MM.1S (cell line): ENCODE results near the gene BTN2A1.

Experiments
- DNase-seq: peaks from one replicate; pipeline ENCODE4 v3.0.0-alpha.2; 2015
- H2AFZ ChIP-seq: fragments of 300-600 bp; sonication (generic); 2 replicates; pipeline ENCODE4 v1.6.0; 2016; ENCODE audit warnings: antibody characterized with exemption, low read length
- H3F3A ChIP-seq: fragments of 300-600 bp; sonication (generic); 2 replicates; pipeline ENCODE4 v1.6.1; 2016; ENCODE audit warnings: mild to moderate bottlenecking, antibody characterized with exemption, low read length, moderate library complexity, mixed read lengths; ENCODE audit not compliant: insufficient read depth
- H3K27ac ChIP-seq: fragments of 300-600 bp; sonication (generic); 2 replicates; pipeline ENCODE4 v1.5.1; 2016; ENCODE audit warnings: mild to moderate bottlenecking, low read length
- H3K27me3 ChIP-seq: fragments of 300-600 bp; sonication (generic); replicated peaks from 2 replicates; pipeline ENCODE4 v1.6.0; 2016; ENCODE audit warnings: low read length; ENCODE audit not compliant: insufficient read depth
- H3K36me3 ChIP-seq: fragments of 300-600 bp; sonication (generic); replicated peaks from 2 replicates; pipeline ENCODE4 v1.6.1; 2016; ENCODE audit warnings: mild to moderate bottlenecking, low read length, mixed read lengths; ENCODE audit not compliant: insufficient read depth
- H3K4me1 ChIP-seq: fragments of 300-600 bp; sonication (generic); 2 replicates; pipeline ENCODE4 v1.6.1; 2016; ENCODE audit warnings: low read length, mixed read lengths
- H3K4me2 ChIP-seq: fragments of 300-600 bp; sonication (generic); 2 replicates; pipeline ENCODE4 v1.6.0; 2016; ENCODE audit warnings: low read depth, low read length
- H3K4me3 ChIP-seq: fragments of 300-600 bp; sonication (generic); 2 replicates; pipeline ENCODE4 v1.5.1; 2016; ENCODE audit warnings: low read length, mixed read lengths
- H3K79me2 ChIP-seq: fragments of 300-600 bp; sonication (generic); 2 replicates; pipeline ENCODE4 v1.6.1; 2016; ENCODE audit warnings: mixed run types, low read length, mixed read lengths
- H3K9ac ChIP-seq: fragments of 300-600 bp; sonication (generic); 2 replicates; pipeline ENCODE4 v1.6.1; 2016; ENCODE audit warnings: low read length, mixed read lengths
- H3K9me2 ChIP-seq: fragments of 300-600 bp; sonication (generic); replicated peaks from 2 replicates; pipeline ENCODE4 v1.6.1; 2016; ENCODE audit warnings: mild to moderate bottlenecking, low read length, mixed read lengths; ENCODE audit not compliant: insufficient read depth
- H3K9me3 ChIP-seq: fragments of 300-600 bp; sonication (generic); replicated peaks from 2 replicates; pipeline ENCODE4 v1.6.1; 2016; ENCODE audit warnings: mild to moderate bottlenecking, low read length, mixed read lengths; ENCODE audit not compliant: insufficient read depth
- H4K20me1 ChIP-seq: fragments of 300-600 bp; sonication (generic); 2 replicates; pipeline ENCODE4 v1.6.1; 2016; ENCODE audit warnings: mild to moderate bottlenecking, low read length, moderate library complexity, mixed read lengths; ENCODE audit not compliant: insufficient read depth
- EZH2 ChIP-seq: fragments of 300-600 bp; sonication (generic); optimal IDR thresholded peaks from 2 replicates; pipeline ENCODE3; 2017; ENCODE audit warnings: low read depth, mild to moderate bottlenecking, antibody characterized with exemption, low read length, mixed read lengths
- EZH2phosphoT487 ChIP-seq: fragments of 300-600 bp; sonication (generic); IDR thresholded peaks from 2 replicates; pipeline ENCODE4 v1.6.1; 2018; ENCODE audit warnings: antibody characterized with exemption, low read length
- TF ChIP-seq, protein P1 (sequence below): fragments of 300-600 bp; sonication (generic); IDR thresholded peaks from 2 replicates; pipeline ENCODE4 v1.5.1; 2016; ENCODE audit warnings: antibody characterized with exemption, low read length, mixed read lengths

The BTN2A1 gene

DNA sequence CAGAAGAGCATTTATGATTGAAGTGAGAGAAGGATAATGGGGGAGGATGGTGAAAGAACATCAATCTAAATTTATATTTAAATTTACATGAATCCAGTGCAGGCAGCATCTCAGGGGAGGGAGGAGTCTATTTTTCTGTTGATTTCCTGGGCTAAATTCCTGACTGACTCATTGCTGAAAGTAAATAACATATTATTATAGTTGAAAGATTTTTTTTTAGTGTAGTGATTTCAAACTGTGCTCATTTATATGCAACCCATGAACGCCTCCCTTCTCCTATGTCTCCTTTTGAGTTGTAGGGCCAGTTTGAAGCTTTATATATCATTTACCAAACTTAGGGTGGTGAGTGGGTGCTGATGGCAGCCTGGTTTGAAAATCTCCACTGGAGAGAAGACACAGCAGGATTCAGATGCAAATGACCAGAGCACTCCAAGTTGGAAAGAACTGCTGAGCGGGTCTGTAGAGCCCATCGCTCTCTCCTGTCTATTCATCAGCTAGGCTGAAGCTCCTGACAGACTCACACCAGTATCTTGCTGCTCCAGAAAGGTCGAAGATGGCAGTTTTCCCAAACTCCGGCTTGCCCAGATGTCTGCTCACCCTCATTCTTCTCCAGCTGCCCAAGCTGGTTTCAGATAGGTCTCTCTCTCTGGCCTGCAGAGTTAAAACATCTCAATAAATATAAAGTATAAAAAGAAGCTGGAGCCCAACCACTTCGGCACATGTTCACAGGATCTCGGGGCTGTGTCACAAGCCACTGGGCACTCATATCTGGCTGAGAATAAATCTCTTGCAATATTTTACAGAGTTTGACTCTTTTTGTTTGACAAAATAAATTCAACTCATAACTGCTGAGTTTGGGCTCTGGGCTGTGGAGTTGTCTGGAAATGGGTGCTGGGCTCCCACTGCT, 18.3 kb downstream of the BTN2A1 start:
- Histone ChIP-seq H3K4me1 (peaks cover 15% of the 10 kb centered on the region), H3K9ac (no peak overlapping the region), H3K27me3 (no peaks in the 10 kb centered on the region), H3K9me3 (no peaks in the 10 kb centered on the region), H3K79me2 (no peaks in the 10 kb centered on the region), H2AFZ (no peak overlapping the region), H3F3A (peaks cover 15% of the 10 kb centered on the region), H3K4me3 (no peak overlapping the region), H3K27ac (no peak overlapping the region), H3K36me3 (no peaks in the 10 kb centered on the region), H3K9me2 (no peaks in the 10 kb centered on the region), H4K20me1 (no peaks in the 10 kb centered on the region), H3K4me2 (no peak overlapping the region)
- DNase-seq = no peak
- TF ChIP-seq, protein P1, sequence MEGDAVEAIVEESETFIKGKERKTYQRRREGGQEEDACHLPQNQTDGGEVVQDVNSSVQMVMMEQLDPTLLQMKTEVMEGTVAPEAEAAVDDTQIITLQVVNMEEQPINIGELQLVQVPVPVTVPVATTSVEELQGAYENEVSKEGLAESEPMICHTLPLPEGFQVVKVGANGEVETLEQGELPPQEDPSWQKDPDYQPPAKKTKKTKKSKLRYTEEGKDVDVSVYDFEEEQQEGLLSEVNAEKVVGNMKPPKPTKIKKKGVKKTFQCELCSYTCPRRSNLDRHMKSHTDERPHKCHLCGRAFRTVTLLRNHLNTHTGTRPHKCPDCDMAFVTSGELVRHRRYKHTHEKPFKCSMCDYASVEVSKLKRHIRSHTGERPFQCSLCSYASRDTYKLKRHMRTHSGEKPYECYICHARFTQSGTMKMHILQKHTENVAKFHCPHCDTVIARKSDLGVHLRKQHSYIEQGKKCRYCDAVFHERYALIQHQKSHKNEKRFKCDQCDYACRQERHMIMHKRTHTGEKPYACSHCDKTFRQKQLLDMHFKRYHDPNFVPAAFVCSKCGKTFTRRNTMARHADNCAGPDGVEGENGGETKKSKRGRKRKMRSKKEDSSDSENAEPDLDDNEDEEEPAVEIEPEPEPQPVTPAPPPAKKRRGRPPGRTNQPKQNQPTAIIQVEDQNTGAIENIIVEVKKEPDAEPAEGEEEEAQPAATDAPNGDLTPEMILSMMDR = no peak
- TF ChIP-seq EZH2phosphoT487 (no peak), EZH2 (no peak)

DNA sequence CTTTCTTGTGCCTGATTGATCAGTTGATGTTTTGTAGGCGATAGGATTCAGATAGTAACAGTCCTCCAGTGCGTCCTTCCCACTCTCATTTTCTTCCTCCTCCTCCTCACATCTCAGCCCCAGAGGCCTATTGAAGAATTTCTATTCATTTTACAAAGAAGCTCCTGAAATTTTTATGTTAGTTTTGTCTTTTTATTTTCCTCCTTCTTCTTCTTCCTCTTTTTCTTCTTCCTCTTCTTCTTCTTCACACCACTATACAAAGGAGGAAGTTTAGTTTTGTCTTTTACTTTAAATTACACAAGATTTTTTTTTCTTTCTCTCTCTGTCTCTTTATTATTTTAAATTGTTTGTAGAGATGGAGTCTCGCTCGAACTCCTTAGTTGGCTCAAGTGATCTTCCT, 19.1 kb downstream of the BTN2A1 start:
- no peak overlapping the region for H3K4me3 ChIP-seq
- H2AFZ ChIP-seq = no peak overlapping the region
- TF ChIP-seq EZH2 (no peak), EZH2phosphoT487 (no peak)
- TF ChIP-seq, protein P1 = no peak
- H3K4me2 ChIP-seq = no peak overlapping the region
- no peaks in the 10 kb centered on the region for H3K27me3 ChIP-seq
- H3K9me3 ChIP-seq = no peaks in the 10 kb centered on the region
- no peak overlapping the region for H3K27ac ChIP-seq
- H3K9me2 ChIP-seq = no peaks in the 10 kb centered on the region
- H3K4me1 ChIP-seq = peaks cover 15% of the 10 kb centered on the region
- H3F3A ChIP-seq = peaks cover 15% of the 10 kb centered on the region
- DNase-seq = no peak
- H3K9ac ChIP-seq = no peak overlapping the region
- no peaks in the 10 kb centered on the region for H4K20me1 ChIP-seq
- no peaks in the 10 kb centered on the region for H3K79me2 ChIP-seq
- H3K36me3 ChIP-seq = no peaks in the 10 kb centered on the region

DNA sequence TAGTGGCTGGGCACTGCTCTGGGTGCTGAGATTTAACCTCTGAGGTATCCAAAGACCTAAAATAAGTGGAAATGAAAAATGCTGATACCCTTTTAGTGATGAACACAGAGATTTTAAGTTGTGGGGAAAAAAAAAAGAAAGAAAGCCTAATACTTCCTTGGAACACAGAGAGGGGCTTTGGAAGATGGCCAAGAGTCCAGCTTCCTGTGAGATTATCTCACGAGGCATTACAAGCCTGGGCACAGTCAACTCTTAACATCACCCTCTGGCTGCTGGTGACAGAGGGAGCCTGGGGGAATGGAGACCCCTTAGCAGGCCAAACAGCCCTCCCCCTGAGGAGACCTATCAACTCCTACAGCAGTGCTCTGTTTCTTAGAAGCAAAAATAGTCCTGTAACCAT, 19.7 kb downstream of the BTN2A1 start:
- H3K4me1 ChIP-seq = peaks cover 15% of the 10 kb centered on the region
- H3K4me3 ChIP-seq = no peak overlapping the region
- TF ChIP-seq, protein P1 = no peak
- TF ChIP-seq EZH2phosphoT487 (no peak), EZH2 (no peak)
- no peak overlapping the region for H3K4me2 ChIP-seq
- no peak for DNase-seq
- H2AFZ ChIP-seq = no peak overlapping the region
- H3K27me3 ChIP-seq = no peaks in the 10 kb centered on the region
- no peak overlapping the region for H3K27ac ChIP-seq
- no peaks in the 10 kb centered on the region for H3K36me3 ChIP-seq
- H3K9me3 ChIP-seq = no peaks in the 10 kb centered on the region
- H3K9me2 ChIP-seq = no peaks in the 10 kb centered on the region
- peaks cover 15% of the 10 kb centered on the region for H3F3A ChIP-seq
- no peaks in the 10 kb centered on the region for H4K20me1 ChIP-seq
- no peaks in the 10 kb centered on the region for H3K79me2 ChIP-seq
- no peak overlapping the region for H3K9ac ChIP-seq
